ENCODE results near the gene CDK11B. TPM values are rescaled to one million over a fixed set of nuclear protein-coding genes. Genes with fewer than 3 reads are reported as not detected.
"Not testable (repeated sequence)": the region's sequence is repeated elsewhere in the genome, so short reads cannot be mapped to it uniquely, and the experiment has no call there.

Gene CDK11B
- total RNA-seq, 2 donors from 2014 or later: 32.7 to 41.0 TPM

DNA sequence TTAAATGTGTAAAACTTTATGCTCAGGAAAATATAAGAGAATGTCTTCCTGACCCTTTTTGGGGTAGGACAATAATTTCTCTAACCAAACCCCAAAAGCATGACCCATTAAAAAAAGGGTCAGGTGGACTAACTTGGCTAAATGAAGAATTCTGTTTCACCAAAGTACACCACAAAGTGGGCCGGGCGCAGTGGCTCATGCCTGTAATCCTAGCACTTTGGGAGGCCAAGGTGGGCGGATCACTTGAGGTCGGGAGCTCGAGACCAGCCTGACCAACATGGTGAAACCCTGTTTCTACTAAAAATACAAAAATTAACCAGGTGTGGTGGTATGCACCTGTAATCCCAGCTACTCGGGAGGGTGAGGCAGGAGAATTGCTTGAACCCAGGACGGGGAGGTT lies 30.7 kb upstream of the CDK11B start:
- H3K9me3 Mint-ChIP-seq; H3K27ac Mint-ChIP-seq; H3K36me3 Mint-ChIP-seq; ATAC-seq; DNase-seq (ENCODE audit: low spot score in 2 of 2): not testable (repeated sequence)

- ATAC-seq: no peak
- H3K27ac Mint-ChIP-seq: peak overlapping the region in 1 of 2 donors; percentile 40
- no peaks in the 10 kb centered on the region for H3K36me3 Mint-ChIP-seq
- H3K9me3 Mint-ChIP-seq: no peaks in the 10 kb centered on the region
- DNase-seq (ENCODE audit: low spot score in 2 of 2): no peak
These were observed 29.0 kb upstream of the CDK11B start for GRCh38 chr1:1687846-1688245.

DNA sequence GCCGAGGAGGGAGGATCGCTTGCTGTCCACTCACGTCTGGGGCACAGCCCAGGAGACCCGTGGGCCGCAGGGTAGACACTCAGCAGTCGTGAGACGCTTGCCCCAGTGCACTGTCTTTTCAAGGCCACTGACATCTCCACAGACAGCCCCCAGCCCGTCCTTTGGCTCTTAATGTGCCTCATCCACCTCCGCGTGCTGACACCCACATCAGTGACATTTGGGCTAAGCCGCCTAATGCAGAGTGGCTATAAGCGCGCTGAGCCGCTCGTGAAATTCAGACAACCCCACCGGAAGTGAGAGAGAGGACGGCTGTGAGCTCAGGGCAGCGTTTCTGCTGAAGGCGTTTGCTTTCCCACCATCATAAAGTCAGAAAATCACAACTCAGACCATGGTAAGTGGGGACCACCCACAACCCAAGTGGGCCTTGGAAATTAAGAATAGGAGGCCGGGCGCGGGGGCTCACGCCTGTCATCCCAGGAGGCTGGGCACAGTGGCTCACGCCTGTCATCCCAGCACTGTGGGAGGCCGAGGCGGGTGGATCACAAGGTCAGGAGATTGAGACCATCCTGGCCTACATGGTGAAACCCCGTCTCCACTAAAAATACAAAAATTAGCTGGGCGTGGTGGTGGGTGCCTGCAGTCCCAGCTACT lies 25.4 kb upstream of the CDK11B start:
- Mint-ChIP-seq H3K27ac (peak overlapping the region in 1 of 2 donors; percentile 65), H3K36me3 (no peaks in the 10 kb centered on the region)
- no peak for ATAC-seq

DNA sequence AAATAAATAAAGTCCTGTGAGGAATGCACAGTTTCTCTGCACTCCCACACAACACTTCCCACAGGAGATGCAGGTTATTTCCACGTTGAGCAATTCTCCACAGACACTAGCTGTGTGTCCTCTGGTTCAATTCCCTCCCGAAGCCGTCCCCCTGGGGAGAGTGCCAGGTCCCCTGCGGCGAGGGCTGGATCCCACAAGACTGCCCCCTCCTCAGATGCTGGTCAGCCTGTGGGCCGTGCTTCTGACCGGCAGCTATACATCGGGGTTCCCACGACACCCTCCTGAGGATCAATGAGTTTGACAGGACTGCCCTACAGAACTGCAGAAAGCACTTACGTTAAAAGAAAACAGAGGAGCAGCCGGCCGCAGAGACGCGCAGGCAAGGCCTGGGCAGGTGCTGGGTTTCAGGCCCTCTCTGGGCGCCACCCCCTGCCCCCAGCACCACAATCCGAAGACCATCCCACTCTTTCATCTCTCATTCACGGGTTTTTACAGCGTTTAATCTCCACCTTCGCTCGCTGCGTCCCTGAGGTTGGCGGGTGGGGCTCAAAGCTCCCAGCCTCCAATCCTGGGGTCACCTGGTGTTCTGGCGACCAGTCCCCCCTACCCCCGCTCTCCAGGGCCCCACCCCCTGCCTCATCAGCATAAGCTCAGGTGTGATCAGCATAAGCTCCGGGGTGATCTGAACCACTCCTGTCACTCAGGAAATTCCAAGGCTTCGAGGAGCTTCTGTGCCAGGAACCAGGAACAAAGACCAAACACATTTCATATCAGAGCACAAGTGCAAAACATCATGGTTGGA lies 24.5 kb upstream of the CDK11B start:
- no peaks in the 10 kb centered on the region for H3K9me3 Mint-ChIP-seq
- no peak overlapping the region for H3K27ac Mint-ChIP-seq
- ATAC-seq (no peak), DNase-seq (ENCODE audit: low spot score in 2 of 2) (no peak)
- peaks cover 0 to 3% of the 10 kb centered on the region in 2 donors for H3K36me3 Mint-ChIP-seq

More for the DNA sequence above, 25.4 kb upstream of the CDK11B start:
- no peak for DNase-seq (ENCODE audit: low spot score in 2 of 2)
- H3K9me3 Mint-ChIP-seq: no peaks in the 10 kb centered on the region

DNA sequence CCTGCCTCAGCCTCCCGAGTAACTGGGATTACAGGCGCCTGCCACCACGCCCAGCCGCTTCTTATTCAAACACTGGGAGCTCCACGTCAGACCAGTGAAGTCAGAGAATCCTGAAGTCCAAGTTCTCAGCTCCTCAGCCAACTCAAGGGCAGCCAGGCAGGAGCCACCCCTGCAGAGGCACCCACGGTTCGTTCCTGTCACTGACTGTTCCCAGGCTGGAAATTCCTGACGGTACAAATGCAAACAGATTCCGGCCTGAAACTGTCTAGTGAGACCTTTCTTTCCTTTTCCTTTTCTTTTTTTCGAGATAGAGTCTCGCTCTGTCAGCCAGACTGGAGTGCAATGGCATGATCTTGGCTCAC lies 22.1 kb upstream of the CDK11B start:
- Mint-ChIP-seq H3K27ac (no peak overlapping the region), H3K36me3 (peaks cover 0 to 11% of the 10 kb centered on the region in 2 donors), H3K9me3 (no peaks in the 10 kb centered on the region)
- ATAC-seq (no peak), DNase-seq (ENCODE audit: low spot score in 2 of 2) (no peak)

- H3K36me3 Mint-ChIP-seq: peaks cover 0 to 11% of the 10 kb centered on the region in 2 donors
- ATAC-seq (no peak), DNase-seq (ENCODE audit: low spot score in 2 of 2) (no peak)
- no peaks in the 10 kb centered on the region for H3K9me3 Mint-ChIP-seq
- no peak overlapping the region for H3K27ac Mint-ChIP-seq
These were observed 21.5 kb upstream of the CDK11B start for GRCh38 chr1:1680031-1680911.

- DNase-seq (ENCODE audit: low spot score in 2 of 2) (peak in 1 of 2 donors; percentile 78), ATAC-seq (peak; percentile 59 to 89)
- Mint-ChIP-seq H3K36me3 (peaks cover 0 to 11% of the 10 kb centered on the region in 2 donors), H3K27ac (peak overlapping the region; percentile 96 to 99), H3K9me3 (no peaks in the 10 kb centered on the region)
These were observed 20.0 kb upstream of the CDK11B start for GRCh38 chr1:1678581-1679380.

DNA sequence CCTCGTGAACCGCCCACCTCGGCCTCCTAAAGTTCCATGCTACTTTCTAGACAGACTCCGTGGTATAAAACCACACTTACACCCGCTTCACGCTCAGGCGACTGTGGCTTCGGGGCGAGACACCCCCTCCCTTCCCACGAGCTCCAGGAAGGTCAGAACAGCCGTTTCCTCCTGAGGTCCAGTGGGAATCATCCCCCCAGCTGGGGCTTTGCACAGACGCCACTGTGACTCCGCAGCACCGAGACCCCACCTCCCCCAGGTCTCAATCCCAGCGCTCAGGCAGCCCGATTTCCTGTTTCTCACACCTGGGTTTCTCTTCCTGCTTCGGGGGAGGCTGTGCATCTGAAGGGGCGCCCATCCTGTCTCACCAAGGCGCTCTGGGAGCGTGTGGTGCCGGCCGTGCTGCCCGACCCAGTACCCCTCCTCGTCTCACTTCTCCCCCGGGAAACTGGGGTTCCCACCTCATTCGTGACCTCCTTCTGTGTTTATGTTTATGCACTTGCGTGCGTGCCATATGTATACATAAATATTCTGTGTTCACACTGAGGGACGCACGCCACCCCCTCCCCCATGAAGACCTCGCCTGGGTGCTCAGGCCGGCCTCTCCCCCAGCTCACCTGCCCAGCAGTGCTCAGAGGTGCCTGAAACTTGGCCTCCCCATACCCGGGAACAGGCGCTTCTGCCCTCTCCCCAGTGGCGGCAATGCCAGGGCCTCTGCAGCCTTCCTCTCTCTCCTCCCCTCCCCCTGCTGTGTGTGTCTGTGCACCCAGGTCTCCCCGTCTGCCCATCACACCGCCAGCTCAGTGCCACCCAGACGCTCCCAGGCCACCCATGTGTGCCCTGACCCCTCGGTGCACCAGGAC lies 19.1 kb upstream of the CDK11B start:
- Mint-ChIP-seq H3K36me3 (peaks cover 0 to 11% of the 10 kb centered on the region in 2 donors), H3K27ac (peak overlapping the region; percentile 96 to 99), H3K9me3 (no peaks in the 10 kb centered on the region)
- DNase-seq (ENCODE audit: low spot score in 2 of 2): peak; percentile 50 to 62
- peak; percentile 62 to 70 for ATAC-seq

DNA sequence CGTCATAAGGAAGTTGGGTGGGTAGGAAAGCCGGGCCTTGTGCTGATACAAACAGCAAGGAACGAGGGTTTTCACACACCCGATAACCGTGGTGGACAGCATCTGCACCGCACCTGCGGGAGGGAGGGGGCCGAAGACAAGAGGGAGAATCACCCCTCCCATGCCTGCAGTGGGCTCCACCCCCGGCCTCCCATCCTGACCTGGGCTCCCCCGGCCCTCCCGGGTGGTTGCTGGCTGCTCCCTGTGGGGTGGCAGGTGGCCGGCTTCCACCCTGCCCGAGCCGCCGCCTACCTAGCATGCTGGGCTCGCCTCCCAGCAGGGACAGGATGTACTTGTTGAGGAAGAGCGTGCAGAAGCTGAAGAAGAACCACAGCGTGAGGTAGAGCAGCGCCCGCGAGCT lies 17.3 kb upstream of the CDK11B start:
- DNase-seq (ENCODE audit: low spot score in 2 of 2); ATAC-seq; H3K9me3 Mint-ChIP-seq; H3K27ac Mint-ChIP-seq: not testable (repeated sequence)
- peaks cover 0 to 11% of the 10 kb centered on the region in 2 donors for H3K36me3 Mint-ChIP-seq

DNA sequence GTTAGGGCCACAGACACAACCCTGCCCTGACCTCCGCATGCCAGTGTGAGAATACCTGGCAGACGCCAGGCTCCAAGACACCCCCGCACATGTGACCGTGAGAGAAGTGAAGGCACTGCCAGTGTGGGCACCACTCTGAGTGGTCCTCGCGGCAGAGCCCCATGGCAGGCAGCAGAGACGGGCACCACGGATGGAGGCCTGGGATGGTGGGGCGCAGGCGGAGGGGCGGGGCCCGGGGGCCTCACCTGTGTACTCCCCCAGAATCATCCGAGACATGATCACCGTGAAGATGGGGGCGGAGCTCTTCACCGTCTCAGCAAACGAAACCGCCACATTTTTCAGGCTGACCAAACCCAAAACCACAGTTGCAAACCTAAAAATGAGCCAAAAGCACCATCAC lies 16.4 kb upstream of the CDK11B start:
- H3K36me3 Mint-ChIP-seq: peaks cover 0 to 11% of the 10 kb centered on the region in 2 donors
- DNase-seq (ENCODE audit: low spot score in 2 of 2); ATAC-seq; H3K27ac Mint-ChIP-seq; H3K9me3 Mint-ChIP-seq: not testable (repeated sequence)

GRCh38 chr1:1674806-1675205 lies 16.0 kb upstream of the CDK11B start:
- peaks cover 0 to 11% of the 10 kb centered on the region in 2 donors for H3K36me3 Mint-ChIP-seq
- H3K27ac Mint-ChIP-seq; DNase-seq (ENCODE audit: low spot score in 2 of 2); H3K9me3 Mint-ChIP-seq; ATAC-seq: not testable (repeated sequence)

GRCh38 chr1:1672181-1672965 lies 13.6 kb upstream of the CDK11B start:
- DNase-seq (ENCODE audit: low spot score in 2 of 2): no peak
- peak overlapping the region; percentile 39 to 50 for H3K27ac Mint-ChIP-seq
- ATAC-seq: no peak
- H3K9me3 Mint-ChIP-seq: no peaks in the 10 kb centered on the region
- peaks cover 0 to 3% of the 10 kb centered on the region in 2 donors for H3K36me3 Mint-ChIP-seq

- ATAC-seq (no peak), DNase-seq (ENCODE audit: low spot score in 2 of 2) (no peak)
- H3K27ac Mint-ChIP-seq: no peak overlapping the region
- peaks cover 0 to 4% of the 10 kb centered on the region in 2 donors for H3K36me3 Mint-ChIP-seq
- no peaks in the 10 kb centered on the region for H3K9me3 Mint-ChIP-seq
These were observed 12.7 kb upstream of the CDK11B start for GRCh38 chr1:1671365-1672119.

DNA sequence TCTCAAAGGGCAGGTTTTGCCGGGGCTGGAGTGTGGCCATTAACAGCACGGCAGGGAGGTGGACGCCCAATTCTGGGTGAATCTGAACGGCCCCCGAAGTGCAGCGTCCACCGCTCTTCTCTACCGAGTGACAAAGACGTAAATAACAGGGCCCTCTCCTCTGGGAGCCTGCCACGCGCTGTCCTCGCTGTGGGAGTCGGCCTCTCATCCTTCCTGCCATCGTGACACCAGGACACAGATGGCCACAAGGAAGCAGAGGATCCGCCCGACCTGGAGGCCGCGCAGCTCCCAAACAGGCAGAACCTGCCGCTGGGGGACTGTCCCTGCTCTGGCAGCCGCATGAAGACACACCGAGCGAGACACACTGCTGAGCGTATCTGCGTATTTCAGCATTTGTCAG lies 12.1 kb upstream of the CDK11B start:
- no peak for ATAC-seq
- Mint-ChIP-seq H3K27ac (peak overlapping the region in 1 of 2 donors; percentile 86), H3K9me3 (no peaks in the 10 kb centered on the region), H3K36me3 (peaks cover 0 to 4% of the 10 kb centered on the region in 2 donors)
- DNase-seq (ENCODE audit: low spot score in 2 of 2): no peak

All from activated naive CD4-positive, alpha-beta T cell treated with anti-CD3 and anti-CD28 coated beads, Interleukin-2, amount 50 U/mL, for 72 hours (primary cell).